Measurements from ENCODE around the gene IFNB1. TPM values are rescaled to one million over a fixed set of nuclear protein-coding genes. Genes with fewer than 3 reads are reported as not detected.

The IFNB1 gene
- total RNA-seq, 1 experiment from 2014 or later = 0.42 TPM

DNA sequence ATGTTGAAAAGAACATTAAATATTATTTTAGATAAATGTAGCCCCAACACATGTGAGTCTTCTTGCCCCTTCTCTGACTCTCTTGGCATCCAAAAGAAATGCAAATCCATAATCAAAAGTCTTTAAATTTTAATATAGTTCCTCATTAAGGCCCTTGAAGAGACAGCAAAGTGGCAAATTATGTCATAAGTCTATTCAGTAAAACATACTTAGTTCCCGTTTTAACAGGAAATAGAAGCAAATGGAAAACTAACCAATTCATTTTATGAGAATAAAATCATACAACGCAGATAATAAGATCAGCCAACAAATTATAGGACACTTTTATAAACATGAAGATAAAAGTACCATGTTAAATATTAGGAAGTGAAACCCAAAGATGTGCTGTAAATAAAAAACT lies 20.1 kb upstream of the IFNB1 start:
- Mint-ChIP-seq H3K27me3 (ENCODE audit: unreplicated experiment) (no peaks in the 10 kb centered on the region), H3K4me3 (ENCODE audit: low read depth, unreplicated experiment) (no peak overlapping the region), H3K4me1 (ENCODE audit: low read depth, unreplicated experiment) (peaks cover 26% of the 10 kb centered on the region), H3K9me3 (ENCODE audit: low read depth, unreplicated experiment) (peaks cover 2% of the 10 kb centered on the region), H3K36me3 (ENCODE audit: insufficient read depth, unreplicated experiment) (no peaks in the 10 kb centered on the region), H3K27ac (ENCODE audit: unreplicated experiment) (no peak overlapping the region)
- intact Hi-C loops (cut with micrococcal nuclease; ENCODE audit: unreplicated experiment) = loop anchor here (5.0 kb wide), 1 partner anchor 1171 kb away; no protein-coding TSS in a partner anchor
- no TSS peak for BruUV-seq (replicated peaks)
- no peak for DNase-seq
- no peak for TF ChIP-seq CTCF (IDR thresholded peaks at IDR 0.05; ENCODE audit: unreplicated experiment)
- CTCF ChIA-PET = no interaction called here

DNA sequence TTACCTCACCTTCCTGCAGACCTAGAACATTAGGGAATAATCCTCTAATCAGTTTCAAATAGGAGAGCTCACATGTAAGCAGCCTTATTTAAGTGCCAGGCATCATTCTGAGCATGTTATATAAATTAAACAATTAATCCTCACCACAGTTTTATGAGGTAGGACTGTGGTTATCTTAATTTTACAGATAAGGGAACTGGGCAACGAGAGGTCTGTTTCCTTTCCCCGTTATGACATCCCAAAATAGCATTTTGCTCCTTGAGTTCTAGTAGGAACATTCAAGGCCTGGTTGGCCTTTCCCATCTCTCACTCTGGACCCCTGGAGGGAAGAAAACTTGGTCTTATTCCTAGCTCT lies 19.1 kb upstream of the IFNB1 start:
- no peaks in the 10 kb centered on the region for H3K36me3 Mint-ChIP-seq (ENCODE audit: insufficient read depth, unreplicated experiment)

DNA sequence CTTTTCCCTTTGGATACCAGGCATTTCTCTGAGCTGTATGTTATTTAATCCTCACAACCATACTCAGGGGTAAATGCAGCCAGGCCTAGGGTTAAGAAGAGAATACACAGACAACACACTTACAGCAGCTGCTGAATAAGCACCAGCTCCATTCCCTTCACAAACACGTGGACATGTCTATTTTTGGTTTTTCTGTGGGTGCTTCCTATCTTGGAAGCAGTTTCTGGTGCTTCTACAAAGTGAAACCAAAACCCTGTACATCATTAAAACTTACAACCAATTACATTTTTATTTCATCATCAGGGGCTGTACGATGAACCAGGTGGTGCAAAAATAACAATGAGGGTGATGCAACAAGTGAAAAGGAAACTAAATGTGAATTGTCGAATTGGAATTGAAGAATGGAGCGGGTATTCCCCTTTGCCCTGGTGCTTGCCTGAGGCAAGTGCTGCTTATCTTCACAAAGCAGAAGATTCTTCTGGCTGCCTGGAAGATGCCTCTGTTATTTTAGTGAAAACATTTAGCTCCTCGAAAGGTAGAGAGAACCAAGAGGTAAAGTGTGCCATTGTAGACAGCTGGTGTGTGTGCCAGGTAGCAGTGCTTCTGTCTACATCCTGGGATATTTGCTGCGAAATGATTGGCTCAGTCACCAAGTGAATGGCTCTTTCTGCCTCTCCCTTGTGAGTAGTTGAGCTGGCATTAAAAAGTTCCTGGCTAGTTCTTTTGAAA lies 18.6 kb upstream of the IFNB1 start:
- no peak for TF ChIP-seq CTCF (IDR thresholded peaks at IDR 0.05; ENCODE audit: unreplicated experiment)
- Mint-ChIP-seq H3K36me3 (ENCODE audit: insufficient read depth, unreplicated experiment) (no peaks in the 10 kb centered on the region), H3K9me3 (ENCODE audit: low read depth, unreplicated experiment) (peaks cover 2% of the 10 kb centered on the region), H3K27ac (ENCODE audit: unreplicated experiment) (peak overlapping the region; percentile 89), H3K4me3 (ENCODE audit: low read depth, unreplicated experiment) (peak overlapping the region; percentile 54), H3K27me3 (ENCODE audit: unreplicated experiment) (no peaks in the 10 kb centered on the region), H3K4me1 (ENCODE audit: low read depth, unreplicated experiment) (peaks cover 26% of the 10 kb centered on the region)
- CTCF ChIA-PET = interaction anchor here (1.9 kb wide), 1 partner anchor 14 kb away, joined by 11 read pairs; no protein-coding TSS in a partner anchor
- no TSS peak for BruUV-seq (replicated peaks)
- peak; percentile 7 for DNase-seq
- intact Hi-C loops (cut with micrococcal nuclease; ENCODE audit: unreplicated experiment) = loop anchor here (5.0 kb wide), 1 partner anchor 1169 kb away; no protein-coding TSS in a partner anchor

More for the DNA sequence above, 19.1 kb upstream of the IFNB1 start:
- no peak for TF ChIP-seq CTCF (IDR thresholded peaks at IDR 0.05; ENCODE audit: unreplicated experiment)
- CTCF ChIA-PET = interaction anchor here (1.9 kb wide), 1 partner anchor 14 kb away, joined by 11 read pairs; no protein-coding TSS in a partner anchor
- H3K9me3 Mint-ChIP-seq (ENCODE audit: low read depth, unreplicated experiment) = peaks cover 2% of the 10 kb centered on the region
- H3K27ac Mint-ChIP-seq (ENCODE audit: unreplicated experiment) = peak overlapping the region; percentile 89
- peaks cover 26% of the 10 kb centered on the region for H3K4me1 Mint-ChIP-seq (ENCODE audit: low read depth, unreplicated experiment)
- intact Hi-C loops (cut with micrococcal nuclease; ENCODE audit: unreplicated experiment) = loop anchor here (5.0 kb wide), 1 partner anchor 1170 kb away; no protein-coding TSS in a partner anchor
- no peaks in the 10 kb centered on the region for H3K27me3 Mint-ChIP-seq (ENCODE audit: unreplicated experiment)
- H3K4me3 Mint-ChIP-seq (ENCODE audit: low read depth, unreplicated experiment) = peak overlapping the region; percentile 54
- BruUV-seq (replicated peaks) = no TSS peak
- DNase-seq = no peak

DNA sequence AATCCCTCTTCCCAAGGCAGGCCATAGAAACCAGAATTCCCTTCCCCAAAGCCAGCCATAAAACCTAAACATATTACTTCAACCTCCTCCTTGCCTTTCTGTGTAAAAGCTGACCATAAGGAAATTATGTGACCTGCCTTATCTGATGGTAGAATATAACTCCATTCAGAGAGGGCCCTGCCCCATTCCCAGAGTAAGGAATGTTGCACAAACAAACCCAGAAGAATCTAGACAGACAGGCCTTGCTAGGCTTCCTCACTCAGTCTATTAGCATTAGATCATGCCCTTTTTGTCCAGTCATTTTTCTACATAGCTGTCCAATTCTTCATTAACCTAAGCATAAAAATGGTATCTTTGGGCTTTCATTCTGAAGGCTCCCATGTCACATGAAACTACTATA lies 17.8 kb upstream of the IFNB1 start:
- no peaks in the 10 kb centered on the region for H3K36me3 Mint-ChIP-seq (ENCODE audit: insufficient read depth, unreplicated experiment)
- peak; percentile 18 for DNase-seq
- TF ChIP-seq CTCF (IDR thresholded peaks at IDR 0.05; ENCODE audit: unreplicated experiment) = no peak
- peaks cover 2% of the 10 kb centered on the region for H3K9me3 Mint-ChIP-seq (ENCODE audit: low read depth, unreplicated experiment)
- intact Hi-C loops (cut with micrococcal nuclease; ENCODE audit: unreplicated experiment) = loop anchor here (5.0 kb wide), 1 partner anchor 1168 kb away; no protein-coding TSS in a partner anchor
- BruUV-seq (replicated peaks) = TSS peak; percentile 52
- H3K27ac Mint-ChIP-seq (ENCODE audit: unreplicated experiment) = peak overlapping the region; percentile 89
- CTCF ChIA-PET = interaction anchor here (1.9 kb wide), 1 partner anchor 15 kb away, joined by 11 read pairs; no protein-coding TSS in a partner anchor
- no peaks in the 10 kb centered on the region for H3K27me3 Mint-ChIP-seq (ENCODE audit: unreplicated experiment)
- H3K4me1 Mint-ChIP-seq (ENCODE audit: low read depth, unreplicated experiment) = peaks cover 26% of the 10 kb centered on the region
- H3K4me3 Mint-ChIP-seq (ENCODE audit: low read depth, unreplicated experiment) = peak overlapping the region; percentile 54
